K562 (cell line): ENCODE data around the gene PRRC2B. TPM values are rescaled to one million over a fixed set of nuclear protein-coding genes. Genes with fewer than 3 reads are reported as not detected.

Source experiments
- BRF1 ChIP-seq: IDR thresholded peaks from 3 replicates; pipeline ENCODE4 v1.6.1; 2011; ENCODE audit warnings: borderline replicate concordance, mild to moderate bottlenecking; ENCODE audit not compliant: insufficient read length; ENCODE audit errors: extremely low read depth
- CREM ChIP-seq: IDR thresholded peaks from 2 replicates; pipeline ENCODE4 v1.6.1; 2014; ENCODE audit warnings: antibody characterized with exemption, low read depth
- ELF1 ChIP-seq: fragments of 200-800 bp; sonication (Bioruptor generic); IDR thresholded peaks from 2 replicates; pipeline ENCODE4 v1.6.1; 2016; ENCODE audit warnings: missing genetic modification characterization, missing compliant biosample characterization
- FOXA1 ChIP-seq: fragments of 450-650 bp; IDR thresholded peaks from 2 replicates; pipeline ENCODE4 v1.6.1; 2016; ENCODE audit warnings: mild to moderate bottlenecking, borderline replicate concordance
- KAT2B ChIP-seq: IDR thresholded peaks from one replicate; pipeline ENCODE4 v1.6.1; 2012; ENCODE audit warnings: low read depth, mild to moderate bottlenecking, control low read depth, inconsistent platforms, low read length, moderate library complexity
- KAT8 ChIP-seq: fragments of 450-650 bp; IDR thresholded peaks from 2 replicates; pipeline ENCODE4 v1.6.1; 2016; ENCODE audit warnings: low read depth, mild to moderate bottlenecking
- KLF10 ChIP-seq: fragments of 250-450 bp; sonication (Bioruptor Pico); IDR thresholded peaks from 2 replicates; pipeline ENCODE4 v1.6.1; 2021; ENCODE audit warnings: matching md5 sums
- MEIS2 ChIP-seq: fragments of 450-650 bp; IDR thresholded peaks from 2 replicates; pipeline ENCODE4 v1.6.1; 2014; ENCODE audit warnings: mild to moderate bottlenecking; ENCODE audit not compliant: partially characterized antibody
- NCOA2 ChIP-seq, 2 experiments: fragments of 450-650 bp; IDR thresholded peaks; 2 replicates each; pipeline ENCODE4 v1.6.1; 2018; ENCODE audit warnings: mild to moderate bottlenecking in 2 of 2, moderate library complexity in 1 of 2; ENCODE audit not compliant: partially characterized antibody in 2 of 2
- NEUROD1 ChIP-seq: fragments of 150-350 bp; IDR thresholded peaks from 2 replicates; pipeline ENCODE4 v1.6.1; 2014; ENCODE audit warnings: borderline replicate concordance, low read length, low read depth; ENCODE audit not compliant: partially characterized antibody
- PTBP1 ChIP-seq: fragments of 200-400 bp; formaldehyde crosslinking; IDR thresholded peaks from 2 replicates; pipeline ENCODE4 v1.6.1; 2017; ENCODE audit warnings: low read depth, low read length
- PYGO2 ChIP-seq: fragments of 450-650 bp; IDR thresholded peaks from 2 replicates; pipeline ENCODE4 v1.6.1; 2016; ENCODE audit warnings: mild to moderate bottlenecking, missing genetic modification characterization, moderate library complexity, missing compliant biosample characterization
- SIX5 ChIP-seq, 2 experiments: IDR thresholded peaks; 2 replicates each; pipeline ENCODE4 v1.6.1; 2011; ENCODE audit warnings: low read length in 2 of 2, borderline replicate concordance in 1 of 2, low read depth in 1 of 2, mild to moderate bottlenecking in 1 of 2, moderate library complexity in 1 of 2; ENCODE audit not compliant: insufficient read depth in 1 of 2
- SNIP1 ChIP-seq: fragments of 450-650 bp; IDR thresholded peaks from 2 replicates; pipeline ENCODE4 v1.7.1; 2017; ENCODE audit warnings: low read depth, mild to moderate bottlenecking
- TBP ChIP-seq: optimal IDR thresholded peaks from 2 replicates; pipeline ENCODE3; 2011; ENCODE audit warnings: low read depth, low read length, improper control_type of control experiment
- THRB ChIP-seq: fragments of 450-650 bp; formaldehyde crosslinking; conservative IDR thresholded peaks from 2 replicates; pipeline ENCODE4 v1.4.0; 2022; ENCODE audit warnings: mild to moderate bottlenecking, missing genetic modification characterization
- TRIM24 ChIP-seq, 2 experiments: fragments of 450-650 bp; IDR thresholded peaks; 2 replicates each; pipeline ENCODE4 v1.6.1; 2016
- TRIM28 ChIP-seq: fragments of 450-650 bp; IDR thresholded peaks from 2 replicates; pipeline ENCODE4 v1.6.1; 2017
- ZBTB7A ChIP-seq: IDR thresholded peaks from 2 replicates; pipeline ENCODE4 v1.6.1; 2011; ENCODE audit warnings: low read depth, mild to moderate bottlenecking, low read length, moderate library complexity, borderline replicate concordance; ENCODE audit not compliant: control insufficient read depth
- ZNF212 ChIP-seq: fragments of 450-650 bp; formaldehyde crosslinking; IDR thresholded peaks from 2 replicates; pipeline ENCODE4 v1.4.0; 2020; ENCODE audit warnings: mild to moderate bottlenecking
- ZNF224 ChIP-seq: sonication (generic); formaldehyde crosslinking; IDR thresholded peaks from 2 replicates; pipeline ENCODE4 v1.8.0; 2022; ENCODE audit warnings: mild to moderate bottlenecking, missing genetic modification reagents
- ZNF778 ChIP-seq: fragments of 450-650 bp; formaldehyde crosslinking; IDR thresholded peaks from 2 replicates; pipeline ENCODE4 v1.4.0; 2020; ENCODE audit warnings: mild to moderate bottlenecking, moderate library complexity
- ZNF79 ChIP-seq: fragments of 250-450 bp; sonication (Bioruptor Pico); IDR thresholded peaks from 2 replicates; pipeline ENCODE4 v1.4.0; 2020; ENCODE audit warnings: low read depth, mild to moderate bottlenecking, moderate library complexity
- polyA plus RNA-seq, 8 experiments: library from polyadenylated mRNA; depleted of rRNA in 4 of 8; stranded (reverse) in 5 of 8; unstranded in 3 of 8; fragments of >200 nt; fragmentation: Nextera tagmentation in 2 of 8; fragmentation: Illumina TruSeq in 1 of 8; extraction: Ambion mirVana in 2 of 8; extraction: Trizol in 1 of 8; gene quantifications; 2 replicates each; pipeline versions ENCODE4 v1.2.1 to v1.2.3, GENCODE V29; 2011 to 2014; ENCODE audit warnings: inconsistent platforms in 1 of 8, missing spikeins in 1 of 8
- total RNA-seq, 7 experiments: library from RNA; depleted of rRNA in 6 of 7; stranded (reverse); fragments of >200 nt in 6 of 7; fragmentation: Illumina TruSeq in 2 of 7; extraction: Trizol in 2 of 7; gene quantifications; 2 replicates each; pipeline versions ENCODE4 v1.2.1 to v1.2.3, GENCODE V29; 2011 to 2021; ENCODE audit warnings: low replicate concordance in 1 of 7
- TF ChIP-seq, protein P1 (sequence below): fragments of 250-450 bp; sonication (Bioruptor Pico); IDR thresholded peaks from 2 replicates; pipeline ENCODE4 v1.8.0; 2021; ENCODE audit warnings: mild to moderate bottlenecking, moderate library complexity
- TF ChIP-seq, protein P2 (sequence below): sonication (generic); formaldehyde crosslinking; IDR thresholded peaks from 2 replicates; pipeline ENCODE4 v1.8.0; 2022; ENCODE audit warnings: missing genetic modification reagents, mild to moderate bottlenecking, borderline replicate concordance

Gene PRRC2B
- total and polyA plus RNA-seq, 9 of the 15 experiments (the other 6 are each of a cell fraction or from before 2014, with no cell fraction given): 0.34 to 125 (median 30.9) TPM

GRCh38 chr9:131502781-131503625 lies 109.1 kb downstream of the PRRC2B start, which contains the start of gene POMT1 (continued):
- TF ChIP-seq ZNF79 (CRISPR knock-in tag) (no peak), KLF10 (CRISPR knock-in tag) (no peak), ZNF778 (no peak), SIX5 (IDR thresholded peaks at IDR 0.05; ENCODE audit: borderline replicate concordance in 1 of 2, insufficient read depth in 1 of 2, low read depth in 1 of 2, low read length in 2 of 2) (no peak), SNIP1 (no peak), ZBTB7A (peak; percentile 55; the same call in 1 of the 2 replicates), TRIM24 (IDR thresholded peaks at IDR 0.05) (peak in 1 of 2 experiments; percentile 60; a peak in 1 of 4 replicates), FOXA1 (no peak), ZNF212 (no peak), THRB (CRISPR knock-in tag) (no peak), TRIM28 (no peak; the same call in 1 of the 2 replicates), ZNF224 (CRISPR knock-in tag) (no peak), TBP (peak; percentile 56), KAT2B (no peak), ELF1 (tag) (no peak), PTBP1 (no peak), NCOA2 (IDR thresholded peaks at IDR 0.05; ENCODE audit: partially characterized antibody in 2 of 2) (no peak), NEUROD1 (peak; percentile 79), BRF1 (no peak), KAT8 (no peak), CREM (peak; percentile 70), PYGO2 (tag) (no peak), MEIS2 (peak; percentile 96)
- TF ChIP-seq, protein P1, sequence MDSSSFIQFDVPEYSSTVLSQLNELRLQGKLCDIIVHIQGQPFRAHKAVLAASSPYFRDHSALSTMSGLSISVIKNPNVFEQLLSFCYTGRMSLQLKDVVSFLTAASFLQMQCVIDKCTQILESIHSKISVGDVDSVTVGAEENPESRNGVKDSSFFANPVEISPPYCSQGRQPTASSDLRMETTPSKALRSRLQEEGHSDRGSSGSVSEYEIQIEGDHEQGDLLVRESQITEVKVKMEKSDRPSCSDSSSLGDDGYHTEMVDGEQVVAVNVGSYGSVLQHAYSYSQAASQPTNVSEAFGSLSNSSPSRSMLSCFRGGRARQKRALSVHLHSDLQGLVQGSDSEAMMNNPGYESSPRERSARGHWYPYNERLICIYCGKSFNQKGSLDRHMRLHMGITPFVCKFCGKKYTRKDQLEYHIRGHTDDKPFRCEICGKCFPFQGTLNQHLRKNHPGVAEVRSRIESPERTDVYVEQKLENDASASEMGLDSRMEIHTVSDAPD: no peak
- TF ChIP-seq, protein P2, sequence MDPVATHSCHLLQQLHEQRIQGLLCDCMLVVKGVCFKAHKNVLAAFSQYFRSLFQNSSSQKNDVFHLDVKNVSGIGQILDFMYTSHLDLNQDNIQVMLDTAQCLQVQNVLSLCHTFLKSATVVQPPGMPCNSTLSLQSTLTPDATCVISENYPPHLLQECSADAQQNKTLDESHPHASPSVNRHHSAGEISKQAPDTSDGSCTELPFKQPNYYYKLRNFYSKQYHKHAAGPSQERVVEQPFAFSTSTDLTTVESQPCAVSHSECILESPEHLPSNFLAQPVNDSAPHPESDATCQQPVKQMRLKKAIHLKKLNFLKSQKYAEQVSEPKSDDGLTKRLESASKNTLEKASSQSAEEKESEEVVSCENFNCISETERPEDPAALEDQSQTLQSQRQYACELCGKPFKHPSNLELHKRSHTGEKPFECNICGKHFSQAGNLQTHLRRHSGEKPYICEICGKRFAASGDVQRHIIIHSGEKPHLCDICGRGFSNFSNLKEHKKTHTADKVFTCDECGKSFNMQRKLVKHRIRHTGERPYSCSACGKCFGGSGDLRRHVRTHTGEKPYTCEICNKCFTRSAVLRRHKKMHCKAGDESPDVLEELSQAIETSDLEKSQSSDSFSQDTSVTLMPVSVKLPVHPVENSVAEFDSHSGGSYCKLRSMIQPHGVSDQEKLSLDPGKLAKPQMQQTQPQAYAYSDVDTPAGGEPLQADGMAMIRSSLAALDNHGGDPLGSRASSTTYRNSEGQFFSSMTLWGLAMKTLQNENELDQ (CRISPR knock-in tag): no peak
